Activated CD4-positive, alpha-beta memory T cell treated with anti-CD3 and anti-CD28 coated beads, Interleukin-2, amount 10 ng/mL, durations not matched to agents 7 days and 5 days (primary cell): ENCODE data around the gene HSD11B1L. TPM values are rescaled to one million over a fixed set of nuclear protein-coding genes. Genes with fewer than 3 reads are reported as not detected.

ENCODE experiments used
- CTCF ChIA-PET: fragments of 350-600 bp; sonication (Branson Sonifier 250); formaldehyde crosslinking; loops from one replicate; lab custom pipeline; 2021; ENCODE audit warnings: antibody characterized with exemption, inconsistent platforms; lab: Charles Lee
- POLR2A ChIA-PET: fragments of 350-600 bp; sonication (Branson Sonifier 250); formaldehyde crosslinking; loops from one replicate; lab custom pipeline; 2021; ENCODE audit warnings: antibody characterized with exemption; lab: Charles Lee
- DNase-seq: peaks from one replicate; pipeline ENCODE4 v3.0.0-alpha.2; 2020
- H3K27ac Mint-ChIP-seq: one replicate; pipeline ENCODE4 v1.8.0; 2021; ENCODE audit warnings: mild to moderate bottlenecking, mixed read lengths
- H3K27me3 Mint-ChIP-seq: one replicate; pipeline ENCODE4 v1.8.0; 2021; ENCODE audit warnings: mixed read lengths
- H3K36me3 Mint-ChIP-seq: one replicate; pipeline ENCODE4 v1.8.0; 2021; ENCODE audit warnings: low read depth, mixed read lengths
- H3K4me1 Mint-ChIP-seq: one replicate; pipeline ENCODE4 v1.8.0; 2021; ENCODE audit warnings: mixed read lengths
- H3K4me3 Mint-ChIP-seq: one replicate; pipeline ENCODE4 v1.8.0; 2021; ENCODE audit warnings: mild to moderate bottlenecking, mixed read lengths
- H3K9me3 Mint-ChIP-seq: one replicate; pipeline ENCODE4 v1.8.0; 2021; ENCODE audit warnings: mixed read lengths
- total RNA-seq, 2 experiments: library from RNA; stranded (reverse); gene quantifications; one replicate each; pipeline ENCODE4 v1.2.3, GENCODE V29; 2021

The HSD11B1L gene
- total RNA-seq, 2 experiments from 2014 or later = 2.5 to 3.2 TPM

- Mint-ChIP-seq H3K9me3 (no peaks in the 10 kb centered on the region), H3K36me3 (peaks cover 84% of the 10 kb centered on the region), H3K27ac (no peak overlapping the region), H3K4me1 (peaks cover 4% of the 10 kb centered on the region), H3K4me3 (no peak overlapping the region), H3K27me3 (no peaks in the 10 kb centered on the region)
- CTCF ChIA-PET = no interaction called here
- POLR2A ChIA-PET = no interaction called here
- no peak for DNase-seq
Observed at GRCh38 chr19:5648464-5648863, 32.4 kb upstream of the HSD11B1L start.

- H3K27ac Mint-ChIP-seq = no peak overlapping the region
- peaks cover 83% of the 10 kb centered on the region for H3K36me3 Mint-ChIP-seq
- H3K4me3 Mint-ChIP-seq = no peak overlapping the region
- POLR2A ChIA-PET = no interaction called here
- CTCF ChIA-PET = no interaction called here
- H3K27me3 Mint-ChIP-seq = no peaks in the 10 kb centered on the region
- H3K4me1 Mint-ChIP-seq = no peaks in the 10 kb centered on the region
- DNase-seq = no peak
- H3K9me3 Mint-ChIP-seq = no peaks in the 10 kb centered on the region
Observed at GRCh38 chr19:5651361-5651760, 29.5 kb upstream of the HSD11B1L start.

- Mint-ChIP-seq H3K27ac (no peak overlapping the region), H3K4me1 (no peaks in the 10 kb centered on the region), H3K4me3 (no peak overlapping the region), H3K9me3 (no peaks in the 10 kb centered on the region), H3K27me3 (no peaks in the 10 kb centered on the region), H3K36me3 (peaks cover 78% of the 10 kb centered on the region)
- DNase-seq = no peak
- CTCF ChIA-PET = no interaction called here
- POLR2A ChIA-PET = no interaction called here
Observed at GRCh38 chr19:5652261-5652660, 28.6 kb upstream of the HSD11B1L start.

- DNase-seq = no peak
- Mint-ChIP-seq H3K27me3 (no peaks in the 10 kb centered on the region), H3K4me1 (no peaks in the 10 kb centered on the region), H3K27ac (no peak overlapping the region), H3K4me3 (no peak overlapping the region), H3K36me3 (peaks cover 69% of the 10 kb centered on the region), H3K9me3 (no peaks in the 10 kb centered on the region)
- POLR2A ChIA-PET = interaction anchor here (0.9 kb wide), 1 partner anchor 56 kb away, joined by 3 read pairs; no protein-coding TSS in a partner anchor
- CTCF ChIA-PET = no interaction called here
Observed at GRCh38 chr19:5654931-5655330, 25.9 kb upstream of the HSD11B1L start.

- peaks cover 69% of the 10 kb centered on the region for H3K36me3 Mint-ChIP-seq
- DNase-seq = no peak
- ChIA-PET POLR2A (no interaction called here), CTCF (no interaction called here)
- no peaks in the 10 kb centered on the region for H3K27me3 Mint-ChIP-seq
- no peaks in the 10 kb centered on the region for H3K9me3 Mint-ChIP-seq
- H3K4me3 Mint-ChIP-seq = no peak overlapping the region
- no peak overlapping the region for H3K27ac Mint-ChIP-seq
- no peaks in the 10 kb centered on the region for H3K4me1 Mint-ChIP-seq
Observed at GRCh38 chr19:5655412-5655811, 25.4 kb upstream of the HSD11B1L start.

- no peak for DNase-seq
- H3K27me3 Mint-ChIP-seq = no peaks in the 10 kb centered on the region
- no peak overlapping the region for H3K4me3 Mint-ChIP-seq
- peaks cover 4% of the 10 kb centered on the region for H3K4me1 Mint-ChIP-seq
- ChIA-PET CTCF (no interaction called here), POLR2A (interaction anchor here (1.2 kb wide), 1 partner anchor 39 kb away, joined by 5 read pairs; the partner anchor contains the start of genes SAFB and SAFB2)
- no peaks in the 10 kb centered on the region for H3K9me3 Mint-ChIP-seq
- peaks cover 60% of the 10 kb centered on the region for H3K36me3 Mint-ChIP-seq
- H3K27ac Mint-ChIP-seq = no peak overlapping the region
Observed at GRCh38 chr19:5661483-5661882, 19.3 kb upstream of the HSD11B1L start.

- DNase-seq = no peak
- no peaks in the 10 kb centered on the region for H3K9me3 Mint-ChIP-seq
- no peak overlapping the region for H3K4me3 Mint-ChIP-seq
- no peak overlapping the region for H3K27ac Mint-ChIP-seq
- no peaks in the 10 kb centered on the region for H3K27me3 Mint-ChIP-seq
- POLR2A ChIA-PET = no interaction called here
- CTCF ChIA-PET = no interaction called here
- H3K4me1 Mint-ChIP-seq = peaks cover 4% of the 10 kb centered on the region
- peaks cover 68% of the 10 kb centered on the region for H3K36me3 Mint-ChIP-seq
Observed at GRCh38 chr19:5663904-5664303, 16.9 kb upstream of the HSD11B1L start.

GRCh38 chr19:5664515-5664914 is 16.3 kb upstream of the HSD11B1L start:
- H3K27ac Mint-ChIP-seq = no peak overlapping the region
- ChIA-PET CTCF (no interaction called here), POLR2A (interaction anchor here (1.3 kb wide), 1 partner anchor 12 kb away, joined by 4 read pairs; no protein-coding TSS in a partner anchor)
- H3K36me3 Mint-ChIP-seq = peaks cover 72% of the 10 kb centered on the region
- no peak overlapping the region for H3K4me3 Mint-ChIP-seq
- H3K4me1 Mint-ChIP-seq = peaks cover 4% of the 10 kb centered on the region
- DNase-seq = no peak
- H3K9me3 Mint-ChIP-seq = no peaks in the 10 kb centered on the region
- H3K27me3 Mint-ChIP-seq = no peaks in the 10 kb centered on the region

- Mint-ChIP-seq H3K36me3 (peaks cover 63% of the 10 kb centered on the region), H3K4me3 (no peak overlapping the region), H3K27me3 (no peaks in the 10 kb centered on the region), H3K27ac (peak overlapping the region; percentile 32), H3K9me3 (no peaks in the 10 kb centered on the region), H3K4me1 (peaks cover 4% of the 10 kb centered on the region)
- no peak for DNase-seq
- CTCF ChIA-PET = no interaction called here
- POLR2A ChIA-PET = interaction anchor here (0.8 kb wide), 1 partner anchor 25 kb away, joined by 3 read pairs; no protein-coding TSS in a partner anchor
Observed at GRCh38 chr19:5665781-5666513, 14.9 kb upstream of the HSD11B1L start.

- Mint-ChIP-seq H3K36me3 (peaks cover 56% of the 10 kb centered on the region), H3K9me3 (no peaks in the 10 kb centered on the region), H3K4me1 (peaks cover 4% of the 10 kb centered on the region), H3K4me3 (no peak overlapping the region), H3K27ac (no peak overlapping the region), H3K27me3 (no peaks in the 10 kb centered on the region)
- DNase-seq = no peak
- POLR2A ChIA-PET = interaction anchor here (0.8 kb wide), 1 partner anchor 24 kb away, joined by 3 read pairs; no protein-coding TSS in a partner anchor
- CTCF ChIA-PET = no interaction called here
Observed at GRCh38 chr19:5666921-5667610, 13.8 kb upstream of the HSD11B1L start.

- ChIA-PET CTCF (no interaction called here), POLR2A (no interaction called here)
- Mint-ChIP-seq H3K36me3 (peaks cover 55% of the 10 kb centered on the region), H3K27me3 (no peaks in the 10 kb centered on the region), H3K9me3 (no peaks in the 10 kb centered on the region), H3K4me1 (peaks cover 4% of the 10 kb centered on the region), H3K27ac (no peak overlapping the region), H3K4me3 (no peak overlapping the region)
- no peak for DNase-seq
Observed at GRCh38 chr19:5667751-5668271, 13.0 kb upstream of the HSD11B1L start.

- peaks cover 4% of the 10 kb centered on the region for H3K4me1 Mint-ChIP-seq
- no peak for DNase-seq
- no peak overlapping the region for H3K27ac Mint-ChIP-seq
- no peaks in the 10 kb centered on the region for H3K27me3 Mint-ChIP-seq
- no peaks in the 10 kb centered on the region for H3K9me3 Mint-ChIP-seq
- ChIA-PET POLR2A (interaction anchor here (0.6 to 1.5 kb wide), 2 partner anchors 21 to 29 kb away, joined by 3 read pairs; no protein-coding TSS in a partner anchor), CTCF (no interaction called here)
- H3K4me3 Mint-ChIP-seq = no peak overlapping the region
- peaks cover 51% of the 10 kb centered on the region for H3K36me3 Mint-ChIP-seq
Observed at GRCh38 chr19:5669212-5669611, 11.6 kb upstream of the HSD11B1L start.

- no peak overlapping the region for H3K27ac Mint-ChIP-seq
- H3K4me3 Mint-ChIP-seq = no peak overlapping the region
- no peaks in the 10 kb centered on the region for H3K27me3 Mint-ChIP-seq
- no peaks in the 10 kb centered on the region for H3K9me3 Mint-ChIP-seq
- no peak for DNase-seq
- H3K36me3 Mint-ChIP-seq = peaks cover 32% of the 10 kb centered on the region
- CTCF ChIA-PET = no interaction called here
- POLR2A ChIA-PET = no interaction called here
- no peaks in the 10 kb centered on the region for H3K4me1 Mint-ChIP-seq
Observed at GRCh38 chr19:5671600-5671999, 9.2 kb upstream of the HSD11B1L start.
